NK-92 (cell line): ENCODE measurements around the gene TERT.

Experiments used
- DNase-seq: peaks from one replicate; lab custom pipeline; 2025; ENCODE audit not compliant: unreplicated experiment; lab: John Stamatoyannopoulos, UW

TERT gene

DNA sequence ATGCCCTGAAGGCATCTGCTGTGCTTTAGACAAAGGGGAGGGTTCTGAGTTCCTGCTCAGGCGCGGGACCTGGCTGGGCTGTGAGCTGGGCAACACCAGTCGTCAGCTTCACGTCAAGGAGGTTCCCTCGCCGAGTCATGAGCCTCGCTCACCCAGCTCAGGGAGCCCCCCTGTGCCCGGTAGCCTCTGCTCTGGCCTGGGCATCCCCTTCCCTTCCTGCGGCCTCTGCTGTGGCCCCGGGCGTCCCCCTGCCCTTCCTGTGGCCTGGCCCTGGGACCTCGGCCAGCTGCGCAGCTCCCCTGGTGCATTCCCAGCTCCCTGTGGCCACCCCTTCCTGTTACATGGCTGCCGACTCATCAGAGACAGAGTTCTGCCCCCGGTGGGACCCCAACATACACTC is 29.8 kb downstream of the TERT start:
- no peak for DNase-seq

GRCh38 chr5:1264211-1264610 is 30.7 kb downstream of the TERT start:
- DNase-seq = no peak

- DNase-seq = no peak
Measured at GRCh38 chr5:1262381-1262780, 32.5 kb downstream of the TERT start.

GRCh38 chr5:1261643-1262042 is 33.2 kb downstream of the TERT start:
- no peak for DNase-seq

- no peak for DNase-seq
Measured at GRCh38 chr5:1259806-1260480, 34.9 kb downstream of the TERT start.

GRCh38 chr5:1257841-1258240 is 37.0 kb downstream of the TERT start:
- DNase-seq = no peak

- no peak for DNase-seq
Measured at GRCh38 chr5:1257363-1257762, 37.5 kb downstream of the TERT start.

DNA sequence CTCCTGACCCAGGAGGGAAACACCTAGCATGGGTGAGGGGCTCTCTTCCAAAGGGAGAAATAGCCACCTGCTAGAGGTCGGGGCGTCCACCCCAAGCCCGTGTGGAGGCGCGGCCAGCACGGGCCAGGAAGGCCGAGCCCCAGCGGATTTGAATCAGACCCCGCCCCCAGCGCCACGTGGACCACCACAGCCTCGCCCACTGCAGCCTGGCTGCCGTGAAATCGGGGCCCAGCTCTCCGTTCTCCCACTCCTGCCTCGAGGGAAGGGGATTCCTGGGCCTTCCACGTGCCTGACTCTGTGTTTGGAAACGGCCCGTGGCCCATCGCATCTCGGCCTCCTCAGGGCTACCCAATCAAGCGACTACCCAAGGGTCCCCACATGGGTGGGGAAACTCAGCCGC is 38.1 kb downstream of the TERT start:
- DNase-seq = no peak

DNA sequence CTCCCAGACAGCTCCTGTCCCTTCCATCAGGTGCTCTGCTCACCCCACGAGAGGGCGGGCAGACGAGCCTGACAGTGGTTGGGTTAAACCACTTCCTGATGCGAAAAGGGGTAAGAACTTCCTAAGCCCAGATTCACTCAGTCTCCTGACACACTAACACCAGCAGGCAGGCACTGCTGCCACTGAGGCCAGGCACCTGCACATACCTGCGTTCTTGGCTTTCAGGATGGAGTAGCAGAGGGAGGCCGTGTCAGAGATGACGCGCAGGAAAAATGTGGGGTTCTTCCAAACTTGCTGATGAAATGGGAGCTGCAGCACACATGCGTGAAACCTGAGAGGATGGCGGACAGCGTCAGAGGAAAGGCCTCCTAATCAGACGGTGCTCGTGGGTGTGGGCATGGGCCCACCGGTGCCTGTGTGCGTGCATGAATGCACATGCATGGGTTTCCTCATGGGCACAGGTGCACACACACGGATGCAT is 39.7 kb downstream of the TERT start:
- no peak for DNase-seq

- DNase-seq = no peak
Measured at GRCh38 chr5:1254196-1254595, 40.7 kb downstream of the TERT start.

GRCh38 chr5:1253456-1254105 is 41.3 kb downstream of the TERT start:
- no peak for DNase-seq

DNA sequence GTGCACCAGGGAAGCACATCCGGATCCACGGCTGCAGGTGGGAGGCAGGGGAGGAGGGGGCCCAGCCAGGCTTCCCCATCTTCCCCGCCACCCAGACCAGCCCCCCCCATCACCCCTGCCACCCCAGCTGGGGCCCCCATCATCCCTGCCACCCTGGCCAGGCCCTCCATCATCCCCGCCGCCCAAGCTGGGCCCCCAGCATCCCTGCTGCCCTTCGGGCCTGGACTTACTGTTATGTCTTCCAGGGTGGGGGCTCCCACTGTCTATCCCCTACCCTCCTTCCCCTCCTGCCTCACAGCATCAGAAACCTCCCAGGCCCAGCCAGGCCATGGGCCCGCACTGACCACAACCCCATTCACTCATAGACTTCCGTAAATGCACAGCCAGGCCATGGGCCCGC is 42.2 kb downstream of the TERT start:
- DNase-seq = no peak

DNA sequence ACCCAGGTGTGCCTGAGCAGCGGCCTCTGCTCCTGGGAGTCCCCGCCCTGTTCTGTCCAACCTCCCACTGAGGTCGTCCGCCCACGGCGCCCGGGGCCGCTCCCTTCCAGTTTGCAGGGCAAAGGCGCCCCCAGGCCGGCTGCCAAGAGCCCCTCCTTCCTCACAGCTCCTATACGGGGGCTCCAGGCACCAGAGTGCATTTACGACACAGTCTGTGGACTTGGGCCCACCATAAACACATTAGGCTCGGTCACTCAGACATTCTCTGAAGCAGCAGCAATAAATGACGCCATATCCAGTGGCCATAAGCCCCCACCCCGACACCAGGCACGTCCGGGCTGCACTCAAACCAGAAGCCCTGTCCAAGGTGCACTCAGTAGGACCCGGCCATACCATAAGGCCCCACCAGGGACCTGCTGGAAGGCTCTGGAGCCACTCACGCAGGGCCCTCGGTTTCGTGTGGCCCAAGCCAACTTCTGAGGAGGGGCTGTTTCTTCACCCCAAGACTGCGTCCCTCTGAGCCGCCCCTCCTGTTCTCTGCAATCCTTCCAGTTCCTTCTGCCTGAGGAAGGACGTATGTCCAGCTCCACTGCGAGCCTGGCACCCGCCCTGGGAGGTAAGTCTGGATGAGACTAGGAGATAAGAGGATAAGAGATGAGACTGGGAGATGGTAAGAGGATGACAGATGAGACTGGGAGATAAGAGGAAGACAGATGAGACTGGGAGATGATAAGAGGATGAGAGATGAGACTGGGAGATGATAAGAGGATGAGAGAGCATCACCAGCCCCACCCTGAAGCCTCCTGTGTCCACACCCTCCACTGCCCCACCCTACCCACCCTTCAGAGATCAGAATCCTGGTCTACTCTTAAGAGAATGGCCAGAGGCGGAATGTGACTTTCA is 42.9 kb downstream of the TERT start:
- DNase-seq = no peak

GRCh38 chr5:1249366-1250280 is 45.2 kb downstream of the TERT start:
- DNase-seq = no peak

DNA sequence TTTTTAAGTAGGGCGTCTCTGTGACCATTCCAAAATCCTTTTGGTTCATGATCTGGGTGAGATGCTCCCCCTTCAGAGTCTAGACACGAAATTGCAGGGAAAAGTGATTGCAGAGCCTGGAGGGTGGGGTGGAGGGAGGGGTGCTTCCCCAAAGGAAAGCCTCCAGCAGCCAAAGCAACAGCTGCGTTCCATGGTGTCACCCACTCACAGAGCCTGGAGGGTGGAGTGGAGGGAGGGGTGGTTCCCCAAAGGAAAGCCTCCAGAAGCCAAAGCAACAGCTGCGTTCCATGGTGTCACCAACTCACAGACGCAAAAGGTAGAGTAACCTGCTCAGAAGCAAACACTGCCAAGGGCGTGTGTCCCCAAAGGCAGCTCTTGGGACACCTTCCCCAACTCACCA is 47.1 kb downstream of the TERT start:
- DNase-seq = no peak

- no peak for DNase-seq
Measured at GRCh38 chr5:1246711-1247431, 48.0 kb downstream of the TERT start.

GRCh38 chr5:1245905-1246576 is 48.8 kb downstream of the TERT start:
- no peak for DNase-seq

GRCh38 chr5:1244976-1245375 is 49.9 kb downstream of the TERT start:
- no peak for DNase-seq

DNA sequence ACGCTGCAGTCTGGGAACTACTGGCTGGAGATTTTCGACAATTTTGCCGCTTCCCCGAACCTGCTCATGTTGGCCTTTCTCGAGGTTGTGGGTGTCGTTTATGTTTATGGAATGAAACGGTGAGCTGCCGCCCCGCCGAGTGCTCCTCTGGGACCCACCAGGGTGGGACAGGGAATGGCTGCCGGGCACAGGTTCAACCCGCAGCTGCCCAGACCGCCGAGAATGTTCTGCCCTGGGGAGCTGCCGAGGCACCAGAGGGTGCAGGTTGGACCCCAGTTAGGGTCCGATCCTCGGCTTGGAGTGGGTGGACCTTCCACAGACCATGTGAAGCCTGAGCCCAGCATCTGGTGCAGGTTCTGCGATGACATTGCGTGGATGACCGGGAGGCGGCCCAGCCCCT is 50.6 kb downstream of the TERT start:
- DNase-seq = no peak
